Subcutaneous abdominal adipose tissue (tissue), 5 donors: Measurements from ENCODE around the gene TRPM4.

ENCODE experiments used
- H3K27ac ChIP-seq: one replicate; pipeline ENCODE4 v1.7.0; 2013; ENCODE audit warnings: low read depth, mild to moderate bottlenecking, inconsistent platforms, low read length, moderate library complexity
- H3K27me3 ChIP-seq, 5 donors: one replicate each; pipeline ENCODE4 v1.7.0; 2013; ENCODE audit warnings: low read length in 5 of 5, inconsistent platforms in 1 of 5; ENCODE audit not compliant: control insufficient read depth in 5 of 5, insufficient read depth in 4 of 5
- H3K36me3 ChIP-seq, 5 donors: one replicate each; pipeline ENCODE4 v1.7.0; 2013; ENCODE audit warnings: low read length in 5 of 5; ENCODE audit not compliant: control insufficient read depth in 5 of 5, insufficient read depth in 5 of 5
- H3K4me1 ChIP-seq, 5 donors: one replicate each; pipeline ENCODE4 v1.7.0; 2013; ENCODE audit warnings: low read length in 5 of 5, mild to moderate bottlenecking in 3 of 5, moderate library complexity in 1 of 5; ENCODE audit not compliant: control insufficient read depth in 5 of 5, insufficient read depth in 5 of 5
- H3K4me3 ChIP-seq, 5 donors: one replicate each; pipeline ENCODE4 v1.7.0; 2013; ENCODE audit warnings: low read length in 5 of 5, low read depth in 1 of 5
- H3K9ac ChIP-seq, 5 donors: one replicate each; pipeline ENCODE4 v1.7.0; 2013; ENCODE audit warnings: low read length in 5 of 5, mild to moderate bottlenecking in 4 of 5, moderate library complexity in 3 of 5
- H3K9me3 ChIP-seq, 5 donors: one replicate each; pipeline ENCODE4 v1.7.0; 2013; ENCODE audit warnings: low read length in 5 of 5; ENCODE audit not compliant: control insufficient read depth in 5 of 5
- donor health status: healthy.
- donor health status: healthy.
- donor health status: healthy.
- donor health status: healthy.
- donor health status: healthy.

The TRPM4 gene

DNA sequence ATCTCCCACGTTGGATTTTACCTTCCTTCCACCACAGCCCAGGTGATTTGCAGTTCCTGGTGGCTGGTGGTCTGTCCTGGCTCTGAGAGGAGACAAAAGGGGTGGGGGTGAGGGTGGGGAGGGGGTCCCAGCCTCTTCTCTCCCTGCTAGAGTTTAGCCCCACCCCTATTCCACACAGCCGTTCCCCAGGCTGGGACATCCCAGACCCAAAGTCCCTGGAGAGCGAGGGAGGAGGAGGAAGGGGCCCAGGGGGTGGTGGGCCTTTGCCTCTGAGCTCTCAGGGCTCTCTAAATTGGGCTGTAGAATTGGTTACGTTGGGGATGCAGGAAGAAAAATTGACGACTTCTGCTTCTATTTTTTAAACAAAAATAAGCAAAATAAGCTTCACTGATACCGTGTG, 85.5 kb downstream of the TRPM4 start:
- no peaks in the 10 kb centered on the region for H3K36me3 ChIP-seq
- no peak overlapping the region for H3K9ac ChIP-seq
- no peak overlapping the region for H3K4me3 ChIP-seq
- no peak overlapping the region for H3K27ac ChIP-seq
- no peaks in the 10 kb centered on the region for H3K4me1 ChIP-seq
- H3K27me3 ChIP-seq = no peaks in the 10 kb centered on the region
- H3K9me3 ChIP-seq = no peaks in the 10 kb centered on the region

DNA sequence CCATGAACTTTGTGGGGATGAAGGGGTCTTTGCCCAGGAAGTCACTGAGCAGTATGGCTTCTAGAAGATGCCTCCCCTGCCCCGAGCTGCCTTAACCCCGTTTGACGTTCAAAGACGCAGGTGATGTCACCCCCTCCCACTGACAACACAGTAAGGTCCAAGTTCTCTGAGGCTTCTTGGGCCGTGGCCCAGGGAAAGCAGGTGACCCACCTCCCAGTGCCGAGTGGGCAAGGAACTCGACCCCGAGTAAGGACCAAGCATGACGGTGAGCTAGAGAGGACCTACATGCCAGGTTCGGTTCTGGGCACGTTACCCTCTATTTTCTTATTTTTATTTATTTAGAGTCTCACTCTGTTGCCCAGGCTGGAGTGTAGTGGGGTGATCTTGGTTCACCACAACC, 86.1 kb downstream of the TRPM4 start:
- Histone ChIP-seq H3K4me3 (no peak overlapping the region), H3K9ac (no peak overlapping the region), H3K27ac (no peak overlapping the region), H3K9me3 (no peaks in the 10 kb centered on the region), H3K36me3 (no peaks in the 10 kb centered on the region), H3K4me1 (no peaks in the 10 kb centered on the region), H3K27me3 (no peaks in the 10 kb centered on the region)

DNA sequence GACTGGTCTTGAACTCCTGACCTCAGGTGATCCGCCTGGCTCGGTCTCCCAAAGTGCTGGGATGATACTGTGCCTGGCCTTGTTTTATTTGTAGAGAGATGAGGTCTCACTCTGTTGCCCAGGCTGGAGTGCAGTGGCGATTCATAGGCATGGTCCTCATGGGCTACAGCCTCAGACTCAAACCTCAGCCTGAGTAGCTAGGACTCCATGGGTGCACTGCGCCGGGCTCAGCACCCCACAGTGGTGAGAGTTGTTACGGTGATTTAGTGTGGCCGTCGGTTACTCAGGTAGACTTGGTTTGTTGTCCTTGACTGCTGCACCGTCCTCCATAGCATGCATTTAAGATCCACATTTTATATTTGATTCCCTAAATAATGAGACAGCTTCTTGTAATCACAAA, 86.7 kb downstream of the TRPM4 start:
- Histone ChIP-seq H3K36me3 (no peaks in the 10 kb centered on the region), H3K4me3 (no peak overlapping the region), H3K27me3 (no peaks in the 10 kb centered on the region), H3K9me3 (no peaks in the 10 kb centered on the region), H3K9ac (no peak overlapping the region), H3K4me1 (no peaks in the 10 kb centered on the region), H3K27ac (no peak overlapping the region)

DNA sequence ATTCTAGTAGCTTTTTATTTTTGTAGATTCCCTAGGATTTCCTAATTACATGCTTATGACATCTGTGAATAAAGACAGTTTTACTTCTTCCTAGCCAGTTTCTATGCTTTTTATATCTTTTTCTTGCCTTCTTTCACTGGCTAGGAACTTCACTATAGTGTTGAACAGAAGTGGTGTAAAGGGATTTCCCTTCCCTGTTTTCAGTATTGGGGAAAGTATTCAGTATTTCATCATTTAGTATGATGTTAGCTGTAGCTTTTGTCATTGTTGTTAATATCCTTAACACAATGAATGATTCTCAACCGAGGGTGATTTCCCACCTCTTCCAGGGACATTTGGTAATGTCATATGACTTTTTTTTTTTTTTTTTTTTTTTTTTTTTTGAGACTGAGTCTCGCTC, 90.1 kb downstream of the TRPM4 start:
- Histone ChIP-seq H3K36me3 (no peaks in the 10 kb centered on the region), H3K27ac (no peak overlapping the region), H3K4me1 (no peaks in the 10 kb centered on the region), H3K27me3 (no peaks in the 10 kb centered on the region), H3K9me3 (no peaks in the 10 kb centered on the region), H3K4me3 (no peak overlapping the region), H3K9ac (no peak overlapping the region)

DNA sequence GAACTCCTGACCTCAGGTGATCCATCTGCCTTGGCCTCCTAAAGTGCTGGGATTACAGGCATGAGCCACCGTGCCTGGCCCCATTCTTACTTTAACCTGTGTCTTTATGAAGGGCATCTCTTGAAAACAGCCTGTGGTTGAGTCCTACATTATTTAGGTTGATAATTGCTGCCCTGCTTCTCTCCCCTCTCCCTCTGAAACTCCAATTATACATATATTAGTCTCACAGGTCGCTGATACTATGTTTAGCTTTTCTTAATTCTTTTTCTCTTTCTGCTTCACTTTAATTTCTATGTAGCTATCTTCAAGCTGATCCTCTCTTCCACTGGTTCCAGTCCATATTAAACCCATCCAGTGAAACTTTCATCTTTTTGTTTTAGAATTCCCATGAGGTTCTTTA, 92.3 kb downstream of the TRPM4 start:
- Histone ChIP-seq H3K4me3 (no peak overlapping the region), H3K36me3 (no peaks in the 10 kb centered on the region), H3K27me3 (peaks cover 0 to 4% (median 0%) of the 10 kb centered on the region in 5 donors), H3K4me1 (no peaks in the 10 kb centered on the region), H3K9ac (no peak overlapping the region), H3K27ac (no peak overlapping the region), H3K9me3 (no peaks in the 10 kb centered on the region)

DNA sequence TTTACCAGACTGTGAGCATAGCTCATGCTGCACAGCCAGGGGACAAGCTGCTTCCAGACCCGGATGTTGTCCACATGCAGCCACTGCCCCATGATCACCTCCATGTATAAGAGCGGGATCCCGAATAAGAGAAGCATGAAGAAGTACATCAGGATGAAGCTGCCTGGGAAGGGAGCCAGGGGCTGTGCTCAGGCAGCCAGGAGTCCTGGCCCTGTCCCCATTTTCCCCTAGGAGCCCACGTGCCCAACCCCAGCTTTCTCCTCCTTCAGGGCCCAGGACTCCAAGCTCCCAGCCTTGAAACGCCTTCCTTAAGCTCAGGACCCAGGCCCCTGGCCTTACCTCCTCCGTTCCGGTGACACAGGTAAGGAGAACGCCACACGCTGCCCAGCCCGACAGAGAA, 98.1 kb downstream of the TRPM4 start:
- H3K4me1 ChIP-seq = peaks cover 0 to 11% (median 0%) of the 10 kb centered on the region in 5 donors

DNA sequence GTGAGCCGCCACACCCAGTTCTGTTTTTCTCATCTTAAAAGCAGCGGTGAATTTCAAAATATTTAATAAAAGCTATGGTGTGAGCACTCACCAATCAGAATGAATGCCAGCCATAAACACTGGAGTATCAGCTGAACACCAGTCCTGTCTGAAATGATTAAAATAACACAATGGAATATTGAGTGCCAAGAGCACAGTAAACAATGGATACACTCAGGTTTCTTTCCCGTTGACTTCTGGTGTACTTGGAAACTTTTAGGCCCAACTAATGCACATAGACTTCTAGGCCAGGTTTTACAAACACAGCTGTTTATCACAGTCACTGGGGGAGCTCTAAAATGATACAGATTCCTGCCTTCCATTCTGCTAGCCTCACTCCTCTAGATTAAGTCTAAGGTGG, 99.1 kb downstream of the TRPM4 start:
- no peak overlapping the region for H3K27ac ChIP-seq
- H3K4me1 ChIP-seq = peaks cover 0 to 11% (median 0%) of the 10 kb centered on the region in 5 donors
- H3K27me3 ChIP-seq = peaks cover 0 to 4% (median 0%) of the 10 kb centered on the region in 5 donors
- H3K4me3 ChIP-seq = no peak overlapping the region
- H3K36me3 ChIP-seq = no peaks in the 10 kb centered on the region
- H3K9ac ChIP-seq = no peak overlapping the region
- H3K9me3 ChIP-seq = peaks cover 9 to 19% (median 11%) of the 10 kb centered on the region in 5 donors

More for the DNA sequence above, 98.1 kb downstream of the TRPM4 start:
- Histone ChIP-seq H3K9me3 (peaks cover 9 to 19% (median 11%) of the 10 kb centered on the region in 5 donors), H3K27ac (no peak overlapping the region), H3K4me3 (no peak overlapping the region), H3K36me3 (no peaks in the 10 kb centered on the region), H3K27me3 (peaks cover 0 to 4% (median 0%) of the 10 kb centered on the region in 5 donors), H3K9ac (no peak overlapping the region)
